Heart left ventricle (tissue), 16 donors: Measurements from ENCODE around the gene SPDYE8. TPM values are rescaled to one million over a fixed set of nuclear protein-coding genes. Genes with fewer than 3 reads are reported as not detected.
"Not testable (repeated sequence)": the region's sequence is repeated elsewhere in the genome, so short reads cannot be mapped to it uniquely, and the experiment has no call there.

Experiments used
- ATAC-seq, 4 donors: fragments of 200-7000 bp; cut with Tn5 transposase; one replicate each; pipeline ENCODE4 v1.9.1; 2020 to 2022; ENCODE audit warnings: moderate library complexity in 4 of 4, mild to moderate bottlenecking in 3 of 4, moderate number of reproducible peaks in 1 of 4
- DNase-seq, 5 donors: peaks; one replicate each; pipeline ENCODE4 v3.0.0-alpha.2; 2020
- H3K27ac ChIP-seq, 12 donors: fragments of 200-600 bp; sonication (generic) in 4 of 12; one replicate each; pipeline versions ENCODE4 v1.5.0 to v1.8.0; 2016 to 2022; ENCODE audit warnings: mild to moderate bottlenecking in 2 of 12
- H3K27me3 ChIP-seq, 9 donors: fragments of 200-600 bp; sonication (generic) in 2 of 9; one replicate each; pipeline versions ENCODE4 v1.5.1 to v1.8.0; 2016 to 2022; ENCODE audit warnings: mild to moderate bottlenecking in 3 of 9
- H3K36me3 ChIP-seq, 9 donors: fragments of 200-600 bp; sonication (generic) in 2 of 9; one replicate each; pipeline versions ENCODE4 v1.5.0 to v1.8.0; 2018 to 2022; ENCODE audit warnings: mild to moderate bottlenecking in 2 of 9
- H3K4me1 ChIP-seq, 12 donors: fragments of 200-600 bp; sonication (generic) in 4 of 12; one replicate each; pipeline versions ENCODE4 v1.5.0 to v1.8.0; 2016 to 2022; ENCODE audit warnings: mild to moderate bottlenecking in 3 of 12
- H3K4me3 ChIP-seq, 12 donors: fragments of 200-600 bp; sonication (generic) in 4 of 12; one replicate each; pipeline versions ENCODE4 v1.5.0 to v1.8.0; 2017 to 2022; ENCODE audit warnings: mild to moderate bottlenecking in 9 of 12, moderate library complexity in 4 of 12
- H3K9me3 ChIP-seq, 12 donors: fragments of 200-600 bp; sonication (generic) in 4 of 12; one replicate each; pipeline versions ENCODE4 v1.5.0 to v1.8.0; 2016 to 2022; ENCODE audit warnings: mild to moderate bottlenecking in 1 of 12
- POLR2A ChIP-seq, 2 donors: fragments of 450-650 bp; IDR thresholded peaks; one replicate each; pipeline ENCODE4 v1.6.1; 2017; ENCODE audit warnings: antibody characterized with exemption in 2 of 2, mild to moderate bottlenecking in 2 of 2, moderate library complexity in 2 of 2
- WGBS, 4 donors: extraction: QIAGEN DNeasy Blood & Tissue Kit in 2 of 4; methylation state at CpG; one replicate each; pipeline versions ENCODE4 v1.1.5 to v1.1.7; 2013 to 2018; 5-methylcytosine and 5-hydroxymethylcytosine counted together
- intact Hi-C, 10 donors: fragments of 100-400 bp; cut with DNase I; formaldehyde crosslinking; loops; one replicate each; pipeline versions ENCODE4 v1.11.1 to v1.14.2; 2022
- long read RNA-seq, 3 donors: library from polyadenylated mRNA; unstranded; transcript quantifications; one replicate each; pipeline ENCODE4 v2.0.0, GENCODE V29; 2020 to 2021
- polyA plus RNA-seq, 2 donors: library from polyadenylated mRNA; stranded (reverse); fragments of 200-250 nt; gene quantifications; one replicate each; pipeline ENCODE4 v1.2.3, GENCODE V29; 2013
- total RNA-seq, 9 donors: library from RNA; depleted of rRNA in 2 of 9; stranded (reverse); fragments of >200 nt in 2 of 9; fragmentation: NEBNext Ultra II Directional in 3 of 9; extraction: Animal tissue kit (Norgen Biotek cat#: 25700) in 3 of 9; gene quantifications; one replicate each; pipeline versions ENCODE4 v1.1.0 to v1.2.4, GENCODE V29; 2016 to 2023
- donor health status: ischemic (EF 13 %, LVEDD 7.1; RV severe dilation, severe dysfunction).
- donor health status: healthy with polysubstance abuse.
- donor health status: DM: no; HTN: yes; CAD: no.
- donor health status: DM: no; HTN: no; CAD: no.
- donor health status: ischemic (EF 25% LVEDD 6.9; RV normal size, moderate dysfunction).
- donor health status: ischemic (EF 25% LVEDD 5.7; RV mildly dilated, moderate dysfunction).
- donor health status: healthy.
- donor health status: DM: yes; HTN: yes; CAD: no.
- donor health status: ischemic (EF 35%, LVEDD 5.7; RV mildly dilated, moderate dysfunction).
- donor health status: nonischemic (EF 11% LVEDD 7.7; RV severe dilation, severe dysfunction).
- donor health status: DM: yes; HTN: yes; CAD: no.
- donor health status: PGD.
- donor health status: ischemic (EF 29% LVEDD 5.4; RV normal size, mild dysfunction).
- donor health status: nonischemic (EF 23%, LVEDD 6.1; RV moderate dilation, normal function).

The SPDYE8 gene, protein sequence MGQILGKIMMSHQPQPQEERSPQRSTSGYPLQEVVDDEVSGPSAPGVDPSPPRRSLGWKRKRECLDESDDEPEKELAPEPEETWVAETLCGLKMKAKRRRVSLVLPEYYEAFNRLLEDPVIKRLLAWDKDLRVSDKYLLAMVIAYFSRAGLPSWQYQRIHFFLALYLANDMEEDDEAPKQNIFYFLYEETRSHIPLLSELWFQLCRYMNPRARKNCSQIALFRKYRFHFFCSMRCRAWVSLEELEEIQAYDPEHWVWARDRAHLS
- not detected for total RNA-seq
- not detected for polyA plus RNA-seq
- long read RNA-seq, donor 1 = 0 reads
- long read RNA-seq, donor 2 = 0 reads
- long read RNA-seq, donor 3 = 0 reads

DNA sequence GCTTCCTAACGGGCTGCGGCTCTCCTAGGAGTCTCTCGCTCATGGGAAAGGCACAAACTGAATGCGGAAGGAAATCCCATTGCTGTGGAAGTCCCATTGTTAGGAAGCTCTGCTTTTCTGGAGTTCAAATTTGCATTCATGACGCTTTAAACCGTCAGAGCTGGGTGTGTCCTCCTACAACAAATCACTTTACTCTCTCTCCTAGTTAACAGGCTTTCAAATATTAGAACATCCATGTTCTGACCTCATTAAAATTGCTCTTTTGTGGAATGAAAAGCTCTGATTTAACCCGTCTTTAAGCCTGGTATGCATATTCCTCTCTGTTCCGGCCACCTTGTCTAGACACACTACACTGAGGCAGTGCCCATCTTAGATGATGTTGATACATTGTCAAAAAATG is at the start of gene SPDYE8:
Gene SPDYE8, minus strand, starts transcription at position 101 of the 400 bp plus-strand sequence. CDS start 1,800 bp downstream, outside the sequence.
- intact Hi-C loops, H3K4me3 ChIP-seq, H3K4me1 ChIP-seq, H3K27me3 ChIP-seq, H3K36me3 ChIP-seq, H3K9me3 ChIP-seq, DNase-seq, H3K27ac ChIP-seq, ATAC-seq: not testable (repeated sequence)
- WGBS, 4 donors = no CpG with 5 or more reads among the region's 8 CpGs

GRCh38 chr7:73057811-73058210 is 28.2 kb upstream of the SPDYE8 start, which contains the start of gene SPDYE11:
TSS of gene SPDYE11 (minus strand) at chr7:73057911. CDS start at chr7:73056111, 1,800 bp downstream.
- intact Hi-C loops, H3K4me1 ChIP-seq, H3K27me3 ChIP-seq, H3K27ac ChIP-seq, H3K4me3 ChIP-seq, DNase-seq, H3K36me3 ChIP-seq, H3K9me3 ChIP-seq, ATAC-seq: not testable (repeated sequence)
- no CpG with 5 or more reads among the region's 8 CpGs for WGBS, 4 donors

DNA sequence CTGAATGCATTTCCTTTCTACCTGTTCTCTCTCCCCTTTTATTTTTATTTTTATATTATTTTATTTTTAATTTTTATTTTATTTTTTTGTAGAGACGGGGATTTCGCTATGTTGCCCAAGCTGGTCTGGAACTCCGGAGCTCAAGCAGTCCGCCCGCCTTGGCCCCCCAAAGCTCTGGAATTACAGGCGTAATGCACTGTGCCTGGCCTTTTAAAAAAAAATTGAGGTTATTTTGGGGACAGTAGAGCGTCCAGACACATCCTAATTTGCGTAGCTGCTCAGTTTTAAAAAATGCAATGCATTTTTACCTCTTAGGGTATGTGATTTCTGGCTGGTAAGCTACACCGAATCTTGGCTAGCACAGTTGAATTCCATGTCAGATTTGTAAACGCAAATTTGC is 23.1 kb downstream of the SPDYE8 start:
- peak overlapping the region in 11 of 12 donors; percentile 21 to 74 (median 64) for H3K4me3 ChIP-seq
- ATAC-seq, H3K36me3 ChIP-seq, H3K27me3 ChIP-seq, intact Hi-C loops, H3K9me3 ChIP-seq: not testable (repeated sequence)
- H3K27ac ChIP-seq = peak overlapping the region in 6 of 12 donors; percentile 85 to 96 (median 91)
- 18 to 26% (median 21%) methylated on average over 10 of the region's 10 CpGs for WGBS, 4 donors
- peak in 3 of 5 donors; percentile 9 to 28 (median 19) for DNase-seq
- H3K4me1 ChIP-seq = peaks cover 0 to 12% (median 2%) of the 10 kb centered on the region in 12 donors

DNA sequence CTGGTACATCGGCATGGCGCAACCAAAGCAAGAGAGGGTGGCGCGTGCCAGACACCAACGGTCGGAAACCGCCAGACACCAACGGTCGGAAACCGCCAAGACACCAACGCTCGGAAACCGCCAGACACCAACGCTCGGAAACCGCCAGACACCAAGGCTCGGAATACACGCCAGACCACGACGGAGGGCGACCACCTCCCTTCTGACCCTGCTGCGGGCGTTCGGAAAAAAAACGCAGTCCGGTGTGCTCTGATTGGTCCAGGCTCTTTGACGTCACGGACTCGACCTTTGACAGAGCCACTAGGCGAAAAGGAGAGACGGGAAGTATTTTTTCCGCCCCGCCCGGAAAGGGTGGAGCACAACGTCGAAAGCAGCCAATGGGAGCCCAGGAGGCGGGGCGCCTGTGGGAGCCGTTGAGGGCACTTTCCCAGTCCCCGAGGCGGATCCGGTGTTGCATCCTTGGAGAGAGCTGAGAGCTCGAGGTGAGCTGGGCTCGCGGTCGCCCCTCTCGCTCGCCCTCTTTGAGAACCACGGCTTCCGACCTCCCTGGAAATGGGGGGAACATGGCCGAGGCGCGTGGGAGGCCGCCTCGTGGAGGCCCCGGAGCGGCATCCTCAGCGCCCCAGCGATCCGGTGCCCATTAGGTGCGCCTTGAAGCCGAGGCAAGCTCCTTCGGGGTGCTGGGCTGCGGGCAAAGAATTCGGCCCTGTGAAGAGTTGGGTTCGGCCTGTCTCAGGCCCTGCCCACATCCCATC is 23.7 kb downstream of the SPDYE8 start:
- TF ChIP-seq POLR2A (IDR thresholded peaks at IDR 0.05) = peak; percentile 38 to 95
- WGBS, 4 donors = 0 to 1% (median 0%) methylated on average over 14 to 49 of the region's 66 CpGs
- H3K36me3 ChIP-seq, H3K27me3 ChIP-seq, H3K9me3 ChIP-seq, intact Hi-C loops: not testable (repeated sequence)
- DNase-seq = peak; percentile 88 to 92 (median 92)
- peaks cover 0 to 12% (median 2%) of the 10 kb centered on the region in 12 donors for H3K4me1 ChIP-seq
- H3K4me3 ChIP-seq = peak overlapping the region; percentile 37 to 74 (median 66)
- peak; percentile 97 to 98 (median 97) for ATAC-seq
- H3K27ac ChIP-seq = peak overlapping the region in 11 of 12 donors; percentile 79 to 96 (median 90)

GRCh38 chr7:73005356-73005692 is 24.2 kb downstream of the SPDYE8 start:
- ATAC-seq (peak; percentile 94 to 98 (median 96)), DNase-seq (peak; percentile 62 to 91 (median 83))
- H3K36me3 ChIP-seq, H3K27me3 ChIP-seq, intact Hi-C loops, H3K9me3 ChIP-seq: not testable (repeated sequence)
- WGBS, 4 donors = 0% methylated on average over 17 to 18 of the region's 30 CpGs; no CpG with 5 or more reads in 2 of the 4 donors
- Histone ChIP-seq H3K27ac (peak overlapping the region in 11 of 12 donors; percentile 79 to 96 (median 90)), H3K4me3 (peak overlapping the region; percentile 37 to 74 (median 66)), H3K4me1 (peaks cover 0 to 12% (median 2%) of the 10 kb centered on the region in 12 donors)

GRCh38 chr7:72997887-72998468 is 31.6 kb downstream of the SPDYE8 start:
- H3K27ac ChIP-seq, H3K36me3 ChIP-seq, H3K27me3 ChIP-seq, H3K4me3 ChIP-seq, DNase-seq, H3K4me1 ChIP-seq, intact Hi-C loops, H3K9me3 ChIP-seq: not testable (repeated sequence)
- no CpG with 5 or more reads among the region's 11 CpGs for WGBS, 4 donors
- ATAC-seq = peak in 3 of 4 donors; percentile 17 to 39 (median 20)

GRCh38 chr7:72997447-72997846 is 32.1 kb downstream of the SPDYE8 start:
- DNase-seq (peak in 2 of 5 donors; percentile 8 to 19), ATAC-seq (peak; percentile 41 to 61 (median 52))
- H3K27ac ChIP-seq, H3K4me1 ChIP-seq, H3K27me3 ChIP-seq, intact Hi-C loops, H3K4me3 ChIP-seq, H3K9me3 ChIP-seq, H3K36me3 ChIP-seq: not testable (repeated sequence)
- 60 to 86% (median 70%) methylated on average over 1 to 4 of the region's 8 CpGs for WGBS, 4 donors

GRCh38 chr7:72995484-72995883 is 34.1 kb downstream of the SPDYE8 start:
- H3K4me3 ChIP-seq, H3K9me3 ChIP-seq, H3K27me3 ChIP-seq, H3K27ac ChIP-seq, H3K4me1 ChIP-seq, H3K36me3 ChIP-seq, intact Hi-C loops, ATAC-seq: not testable (repeated sequence)
- DNase-seq = peak in 1 of 5 donors; percentile 2
- 98 to 100% (median 99%) methylated on average over 6 to 8 of the region's 8 CpGs for WGBS, 4 donors

- H3K4me3 ChIP-seq, H3K27me3 ChIP-seq, H3K9me3 ChIP-seq, H3K36me3 ChIP-seq, H3K4me1 ChIP-seq, intact Hi-C loops: not testable (repeated sequence)
- peak overlapping the region in 1 of 12 donors; percentile 29 for H3K27ac ChIP-seq
- DNase-seq (peak; percentile 18 to 63 (median 30)), ATAC-seq (peak; percentile 81 to 93 (median 86))
- WGBS, 4 donors = 34 to 67% methylated on average over 9 to 10 of the region's 14 CpGs; no CpG with 5 or more reads in 2 of the 4 donors
These were observed 39.2 kb downstream of the SPDYE8 start for GRCh38 chr7:72990146-72990913.

DNA sequence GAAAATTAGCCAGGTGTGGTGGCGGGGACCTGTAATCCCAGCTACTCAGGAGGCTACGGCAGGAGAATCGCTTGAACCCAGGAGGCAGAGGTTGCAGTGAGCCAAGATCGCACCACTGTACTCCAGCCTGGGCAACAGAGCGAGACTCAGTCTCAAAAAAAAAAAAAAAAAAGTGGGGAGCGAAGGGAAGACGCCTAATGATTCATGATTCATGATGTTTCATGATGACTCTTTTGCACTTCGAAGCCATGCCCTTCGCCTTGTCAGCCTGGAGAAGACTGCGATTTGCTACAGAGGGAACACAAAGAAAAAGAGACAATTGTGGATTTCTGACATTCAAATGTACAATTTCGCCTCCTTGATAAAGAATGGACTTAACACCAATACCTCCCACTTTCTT is 47.5 kb downstream of the SPDYE8 start:
- H3K4me1 ChIP-seq, H3K9me3 ChIP-seq, H3K27me3 ChIP-seq, ATAC-seq, H3K27ac ChIP-seq, DNase-seq, intact Hi-C loops, H3K4me3 ChIP-seq, H3K36me3 ChIP-seq: not testable (repeated sequence)
- WGBS, 4 donors = 95 to 100% (median 97%) methylated on average over 1 to 7 of the region's 11 CpGs
